Prostate gland (tissue), 2 donors: ENCODE results near the gene HMGB3. TPM values are rescaled to one million over a fixed set of nuclear protein-coding genes. Genes with fewer than 3 reads are reported as not detected.

Source experiments
- DNase-seq: peaks from one replicate; pipeline ENCODE4 v3.0.0-alpha.2; 2019; ENCODE audit warnings: low spot score
- H3K27ac ChIP-seq, 2 donors: fragments of 200-600 bp; sonication (generic); 2 replicates each; pipeline ENCODE4 v1.5.1; 2017 to 2019
- H3K27me3 ChIP-seq: fragments of 200-600 bp; sonication (generic); replicated peaks from 2 replicates; pipeline ENCODE4 v1.5.1; 2019; ENCODE audit not compliant: insufficient read depth
- H3K36me3 ChIP-seq, 2 donors: fragments of 200-600 bp; sonication (generic); 1 replicate in 1 of 2; 2 replicates in 1 of 2; pipeline versions ENCODE4 v1.5.1 to v1.8.1; 2017 to 2019
- H3K4me1 ChIP-seq: fragments of 200-600 bp; sonication (generic); replicated peaks from 2 replicates; pipeline ENCODE4 v1.5.1; 2019
- H3K4me3 ChIP-seq, 2 donors: fragments of 200-600 bp; sonication (generic); 2 replicates each; pipeline ENCODE4 v1.5.1; 2017 to 2019
- H3K9me3 ChIP-seq: fragments of 200-600 bp; sonication (generic); 2 replicates; pipeline ENCODE4 v1.5.1; 2017
- POLR2A ChIP-seq: fragments of 450-650 bp; IDR thresholded peaks from one replicate; pipeline ENCODE4 v1.6.1; 2016; ENCODE audit warnings: antibody characterized with exemption, mild to moderate bottlenecking
- POLR2AphosphoS5 ChIP-seq: sonication (generic); formaldehyde crosslinking; IDR thresholded peaks from one replicate; pipeline ENCODE4 v1.6.1; 2017; ENCODE audit warnings: antibody characterized with exemption
- WGBS: methylation state at CpG from one replicate; pipeline ENCODE4 v1.1.5; 2018; 5-methylcytosine and 5-hydroxymethylcytosine counted together
- intact Hi-C: fragments of 100-400 bp; cut with DNase I; formaldehyde crosslinking; loops from one replicate; pipeline ENCODE4 v1.14.2; 2022
- total RNA-seq, 2 donors: library from RNA; depleted of rRNA; stranded (reverse); fragments of >200 nt; gene quantifications; one replicate each; pipeline ENCODE4 v1.1.0, GENCODE V29; 2016
- TF ChIP-seq, protein P1 (sequence below), 4 experiments: fragments of 200-600 bp in 2 of 4; fragments of 450-650 bp in 2 of 4; sonication (generic) in 2 of 4; IDR thresholded peaks; 1 replicate in 3 of 4; 2 replicates in 1 of 4; pipeline ENCODE4 v1.5.1; 2016 to 2019; ENCODE audit warnings: antibody characterized with exemption in 4 of 4, mild to moderate bottlenecking in 2 of 4, moderate library complexity in 2 of 4

The HMGB3 gene
- total RNA-seq, 2 donors from 2014 or later, result 7.5 to 11.8 TPM

DNA sequence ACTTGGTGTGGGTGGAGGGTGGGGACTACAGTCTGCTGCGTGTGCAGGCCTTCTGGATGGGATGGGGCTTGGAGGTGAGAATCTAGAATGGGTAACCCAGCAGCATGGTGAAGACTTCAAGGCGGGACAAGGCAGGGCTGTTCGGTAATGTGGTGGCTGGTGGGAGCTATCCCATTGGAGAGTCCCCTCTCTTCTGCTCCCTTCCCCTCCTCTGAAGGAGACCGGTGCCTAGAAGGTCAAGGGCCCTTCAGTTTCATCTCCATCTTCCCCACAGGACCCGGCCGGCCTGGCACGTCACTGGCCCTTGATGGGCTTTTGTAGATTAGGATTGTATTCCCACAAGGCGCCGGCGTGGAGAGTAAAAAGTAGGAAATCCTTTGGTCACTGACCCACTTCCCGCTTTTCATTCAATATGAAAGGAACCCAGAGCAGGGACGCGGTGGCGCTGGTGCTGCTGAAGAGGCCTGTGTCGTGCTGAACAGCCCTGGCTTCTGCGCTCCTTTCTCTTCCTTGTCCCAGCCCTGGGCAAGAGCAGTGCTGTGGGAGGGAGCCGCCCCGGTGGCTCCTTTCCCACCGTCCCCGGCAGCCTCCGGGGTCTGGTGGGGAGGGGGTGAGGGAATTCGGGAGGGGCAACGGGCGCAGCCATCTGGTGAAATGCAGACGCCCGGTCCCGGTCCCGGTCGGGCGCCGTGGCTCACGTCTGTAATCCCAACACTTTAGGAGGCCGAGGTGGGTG lies 7.3 kb upstream of the HMGB3 start:
- H3K36me3 ChIP-seq, result no peaks in the 10 kb centered on the region
- no peaks in the 10 kb centered on the region for H3K27me3 ChIP-seq
- WGBS, result 79% methylated on average over 16 of the region's 33 CpGs

DNA sequence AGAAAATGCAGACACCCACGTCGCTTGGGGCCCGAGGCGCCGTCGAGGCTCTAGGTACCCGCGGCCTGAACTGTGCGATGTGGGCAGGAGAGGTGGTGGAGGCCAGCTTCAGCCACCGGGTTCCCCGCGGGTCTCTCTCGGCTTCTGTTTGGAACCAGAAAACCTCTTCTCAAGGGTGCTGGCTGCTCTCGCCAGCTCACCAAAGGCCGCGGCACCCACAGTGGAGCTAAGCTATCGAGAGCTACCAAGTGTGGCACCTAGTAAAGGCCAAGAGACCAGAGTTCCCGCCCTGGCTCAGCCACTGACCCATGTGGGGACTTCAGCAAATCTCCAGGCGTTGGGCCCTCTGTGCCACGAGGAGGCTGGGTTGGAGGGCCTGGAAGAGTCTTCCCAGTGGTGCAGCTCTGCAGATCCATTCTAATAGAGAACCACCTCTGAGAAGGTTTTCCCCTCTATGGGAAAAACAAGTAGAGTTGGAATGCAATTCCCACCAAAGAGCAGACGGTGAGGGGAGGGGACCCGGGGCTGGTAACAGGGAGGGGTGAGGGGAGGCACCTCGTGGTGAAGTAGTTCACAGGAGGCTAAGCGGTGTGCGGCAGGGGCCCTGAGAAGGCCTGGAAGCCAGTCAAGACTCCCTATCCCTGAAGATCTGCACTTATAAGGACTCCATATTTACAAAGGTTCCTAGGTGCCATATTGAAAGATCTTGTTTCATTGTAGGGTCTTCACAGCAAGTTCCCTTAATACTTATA lies 5.5 kb upstream of the HMGB3 start:
- no peak overlapping the region for H3K27ac ChIP-seq
- H3K9me3 ChIP-seq, result no peaks in the 10 kb centered on the region
- no peak for DNase-seq
- intact Hi-C loops, result no loop called here
- WGBS, result 72% methylated on average over 7 of the region's 25 CpGs
- no peaks in the 10 kb centered on the region for H3K4me1 ChIP-seq
- no peaks in the 10 kb centered on the region for H3K27me3 ChIP-seq
- no peak for TF ChIP-seq POLR2AphosphoS5
- TF ChIP-seq, protein P1, sequence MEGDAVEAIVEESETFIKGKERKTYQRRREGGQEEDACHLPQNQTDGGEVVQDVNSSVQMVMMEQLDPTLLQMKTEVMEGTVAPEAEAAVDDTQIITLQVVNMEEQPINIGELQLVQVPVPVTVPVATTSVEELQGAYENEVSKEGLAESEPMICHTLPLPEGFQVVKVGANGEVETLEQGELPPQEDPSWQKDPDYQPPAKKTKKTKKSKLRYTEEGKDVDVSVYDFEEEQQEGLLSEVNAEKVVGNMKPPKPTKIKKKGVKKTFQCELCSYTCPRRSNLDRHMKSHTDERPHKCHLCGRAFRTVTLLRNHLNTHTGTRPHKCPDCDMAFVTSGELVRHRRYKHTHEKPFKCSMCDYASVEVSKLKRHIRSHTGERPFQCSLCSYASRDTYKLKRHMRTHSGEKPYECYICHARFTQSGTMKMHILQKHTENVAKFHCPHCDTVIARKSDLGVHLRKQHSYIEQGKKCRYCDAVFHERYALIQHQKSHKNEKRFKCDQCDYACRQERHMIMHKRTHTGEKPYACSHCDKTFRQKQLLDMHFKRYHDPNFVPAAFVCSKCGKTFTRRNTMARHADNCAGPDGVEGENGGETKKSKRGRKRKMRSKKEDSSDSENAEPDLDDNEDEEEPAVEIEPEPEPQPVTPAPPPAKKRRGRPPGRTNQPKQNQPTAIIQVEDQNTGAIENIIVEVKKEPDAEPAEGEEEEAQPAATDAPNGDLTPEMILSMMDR (IDR thresholded peaks at IDR 0.05), result no peak
- no peak for TF ChIP-seq POLR2A
- no peak overlapping the region for H3K4me3 ChIP-seq
- no peaks in the 10 kb centered on the region for H3K36me3 ChIP-seq

More for the DNA sequence above, 7.3 kb upstream of the HMGB3 start:
- Histone ChIP-seq H3K9me3 (no peaks in the 10 kb centered on the region), H3K27ac (no peak overlapping the region), H3K4me1 (no peaks in the 10 kb centered on the region), H3K4me3 (no peak overlapping the region)
- TF ChIP-seq, protein P1 (IDR thresholded peaks at IDR 0.05), result no peak
- TF ChIP-seq POLR2A (no peak), POLR2AphosphoS5 (no peak)
- DNase-seq, result no peak
- intact Hi-C loops, result no loop called here

DNA sequence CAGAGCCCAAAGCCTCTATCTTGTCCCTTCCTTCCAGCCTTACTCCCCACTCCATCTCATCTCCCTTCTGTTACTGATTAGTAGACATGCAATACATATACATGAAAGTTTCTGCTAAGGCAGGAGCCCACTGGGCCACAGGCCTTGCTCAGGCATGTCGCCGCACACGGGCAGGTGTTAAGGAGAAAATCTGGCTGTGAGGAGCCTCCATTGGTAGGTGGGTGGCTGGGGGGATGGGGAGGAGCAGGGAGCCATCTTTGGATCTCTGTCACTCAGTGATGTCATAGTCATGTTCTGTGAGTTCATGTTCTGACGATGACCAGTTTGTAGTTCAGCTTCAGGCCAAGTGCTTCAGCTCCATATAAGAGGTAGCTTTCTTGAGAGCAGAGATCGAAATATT lies 2.9 kb upstream of the HMGB3 start:
- H3K4me1 ChIP-seq, result no peaks in the 10 kb centered on the region
- 85% methylated on average over 5 of the region's 5 CpGs for WGBS
- TF ChIP-seq POLR2AphosphoS5, result no peak
- TF ChIP-seq, protein P1 (IDR thresholded peaks at IDR 0.05), result no peak
- no peaks in the 10 kb centered on the region for H3K36me3 ChIP-seq
- no peak for DNase-seq
- intact Hi-C loops, result no loop called here
- no peak overlapping the region for H3K4me3 ChIP-seq
- H3K27me3 ChIP-seq, result no peaks in the 10 kb centered on the region
- H3K27ac ChIP-seq, result no peak overlapping the region
- H3K9me3 ChIP-seq, result no peaks in the 10 kb centered on the region

DNA sequence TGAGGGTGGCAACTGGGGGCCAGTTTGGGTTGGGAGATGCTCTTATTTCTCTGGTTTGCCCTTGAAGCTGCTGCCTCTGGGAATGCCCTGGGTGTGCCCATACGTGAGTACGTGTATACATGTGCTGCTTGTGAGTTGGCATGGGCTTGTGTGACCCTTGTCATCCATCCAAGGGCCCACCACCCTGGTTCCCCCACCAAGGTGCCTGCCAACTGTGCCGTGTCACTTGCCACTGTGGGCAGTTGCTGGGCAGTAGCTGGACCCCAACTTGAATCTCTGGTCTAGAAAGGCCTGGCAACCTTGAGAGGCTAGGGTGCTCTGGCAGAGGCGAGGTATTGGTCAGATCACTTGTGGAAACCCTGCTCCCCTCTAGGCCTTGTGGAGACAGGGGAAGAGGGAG lies 2.4 kb upstream of the HMGB3 start:
- no peak overlapping the region for H3K4me3 ChIP-seq
- no peak for DNase-seq
- no peaks in the 10 kb centered on the region for H3K27me3 ChIP-seq
- 100% methylated on average over 2 of the region's 4 CpGs for WGBS
- intact Hi-C loops, result no loop called here
- H3K4me1 ChIP-seq, result no peaks in the 10 kb centered on the region
- TF ChIP-seq, protein P1 (IDR thresholded peaks at IDR 0.05), result no peak
- TF ChIP-seq POLR2AphosphoS5, result no peak
- no peak for TF ChIP-seq POLR2A
- no peaks in the 10 kb centered on the region for H3K9me3 ChIP-seq
- no peaks in the 10 kb centered on the region for H3K36me3 ChIP-seq
- no peak overlapping the region for H3K27ac ChIP-seq
